Measurements from ENCODE around the gene KRT80. TPM values are rescaled to one million over a fixed set of nuclear protein-coding genes. Genes with fewer than 3 reads are reported as not detected.

Gene KRT80
- total RNA-seq, 1 donor from 2014 or later, result not detected

DNA sequence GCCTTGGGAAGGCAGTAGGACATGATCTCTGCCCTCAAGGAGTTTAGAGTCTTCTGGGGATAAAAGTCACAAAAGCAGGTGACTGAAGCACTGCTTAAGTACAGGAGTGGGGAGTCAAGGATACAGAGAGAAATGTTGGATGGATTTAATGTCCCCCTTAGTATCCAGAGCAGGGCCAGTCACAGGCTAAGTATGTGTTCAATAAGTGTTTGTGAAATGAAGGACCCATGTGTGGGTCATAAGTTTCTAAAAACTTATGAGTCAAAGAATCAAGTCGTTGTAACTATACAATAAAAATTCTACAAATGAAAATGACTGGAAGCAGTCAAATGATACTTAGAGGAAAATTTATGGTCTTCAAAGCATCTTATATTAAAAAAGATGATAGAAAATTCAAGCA is 25.1 kb downstream of the KRT80 start:
- TF ChIP-seq, protein P1, sequence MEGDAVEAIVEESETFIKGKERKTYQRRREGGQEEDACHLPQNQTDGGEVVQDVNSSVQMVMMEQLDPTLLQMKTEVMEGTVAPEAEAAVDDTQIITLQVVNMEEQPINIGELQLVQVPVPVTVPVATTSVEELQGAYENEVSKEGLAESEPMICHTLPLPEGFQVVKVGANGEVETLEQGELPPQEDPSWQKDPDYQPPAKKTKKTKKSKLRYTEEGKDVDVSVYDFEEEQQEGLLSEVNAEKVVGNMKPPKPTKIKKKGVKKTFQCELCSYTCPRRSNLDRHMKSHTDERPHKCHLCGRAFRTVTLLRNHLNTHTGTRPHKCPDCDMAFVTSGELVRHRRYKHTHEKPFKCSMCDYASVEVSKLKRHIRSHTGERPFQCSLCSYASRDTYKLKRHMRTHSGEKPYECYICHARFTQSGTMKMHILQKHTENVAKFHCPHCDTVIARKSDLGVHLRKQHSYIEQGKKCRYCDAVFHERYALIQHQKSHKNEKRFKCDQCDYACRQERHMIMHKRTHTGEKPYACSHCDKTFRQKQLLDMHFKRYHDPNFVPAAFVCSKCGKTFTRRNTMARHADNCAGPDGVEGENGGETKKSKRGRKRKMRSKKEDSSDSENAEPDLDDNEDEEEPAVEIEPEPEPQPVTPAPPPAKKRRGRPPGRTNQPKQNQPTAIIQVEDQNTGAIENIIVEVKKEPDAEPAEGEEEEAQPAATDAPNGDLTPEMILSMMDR (conservative IDR thresholded peaks at IDR 0.05), result no peak
- Mint-ChIP-seq H3K27ac (ENCODE audit: unreplicated experiment) (no peak overlapping the region), H3K4me1 (peaks cover 16% of the 10 kb centered on the region), H3K27me3 (ENCODE audit: low read depth) (no peaks in the 10 kb centered on the region), H3K36me3 (ENCODE audit: low read depth) (no peaks in the 10 kb centered on the region), H3K4me3 (no peak overlapping the region), H3K9me3 (no peaks in the 10 kb centered on the region)
- no peak for DNase-seq (ENCODE audit: low read depth, low spot score)

DNA sequence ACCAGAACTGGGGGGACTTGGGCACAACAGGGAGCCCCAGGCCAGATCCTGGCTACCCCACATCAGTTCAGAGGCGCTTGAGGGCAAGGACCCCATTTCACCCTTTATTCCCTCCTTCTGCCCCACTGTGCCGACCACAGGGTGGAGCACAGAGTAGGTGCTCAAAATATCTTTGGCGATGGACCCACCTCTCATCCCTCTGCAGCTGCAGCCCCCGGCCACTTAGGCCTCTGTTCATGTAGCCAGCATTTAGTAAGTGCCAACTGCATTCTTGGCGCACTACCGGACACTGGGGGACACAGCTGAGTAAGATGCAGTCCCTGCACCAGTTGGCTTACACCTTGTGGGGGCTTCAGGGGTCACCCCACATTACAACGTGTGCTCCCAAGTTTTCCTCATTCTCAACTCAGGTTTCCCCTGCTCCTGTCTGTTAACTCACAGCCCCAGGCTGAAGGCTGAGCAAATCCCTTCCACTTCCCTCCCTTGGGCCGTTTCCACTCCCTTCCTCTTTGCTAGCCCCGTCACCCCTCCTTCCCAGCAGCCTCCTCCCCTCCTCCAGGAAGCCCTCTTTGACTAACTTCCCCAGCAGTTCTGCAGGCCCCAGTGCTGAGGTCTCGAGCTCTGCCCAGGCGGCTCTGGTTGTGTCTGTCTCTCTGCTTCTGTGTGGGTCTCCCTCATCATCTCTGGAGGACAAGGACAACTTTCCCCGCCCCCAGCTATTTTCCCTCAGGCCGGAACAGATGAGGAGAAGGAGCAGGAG is 26.5 kb downstream of the KRT80 start:
- Mint-ChIP-seq H3K4me3 (no peak overlapping the region), H3K27ac (ENCODE audit: unreplicated experiment) (peak overlapping the region; percentile 69), H3K4me1 (peaks cover 16% of the 10 kb centered on the region), H3K36me3 (ENCODE audit: low read depth) (no peaks in the 10 kb centered on the region), H3K9me3 (no peaks in the 10 kb centered on the region), H3K27me3 (ENCODE audit: low read depth) (no peaks in the 10 kb centered on the region)
- TF ChIP-seq, protein P1 (conservative IDR thresholded peaks at IDR 0.05), result no peak
- DNase-seq (ENCODE audit: low read depth, low spot score), result no peak

DNA sequence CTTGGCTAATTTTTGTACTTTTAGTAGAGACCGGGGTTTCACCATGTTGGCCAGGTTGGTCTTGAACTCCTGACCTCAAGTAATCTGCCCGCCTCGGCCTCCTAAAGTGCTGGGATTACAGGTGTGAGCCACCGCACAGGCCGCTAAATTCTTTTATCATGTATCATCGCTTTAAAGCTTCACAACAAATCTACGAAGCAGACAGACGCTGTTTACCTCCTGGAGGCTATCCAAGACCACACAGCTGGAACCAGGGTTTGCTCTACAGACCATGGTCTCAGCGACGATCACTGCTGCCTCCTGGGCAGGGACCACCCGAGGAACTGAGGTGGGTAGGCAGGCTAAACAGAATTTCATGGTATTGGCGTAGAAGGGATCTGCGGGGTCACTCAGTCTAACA is 27.2 kb downstream of the KRT80 start:
- Mint-ChIP-seq H3K27ac (ENCODE audit: unreplicated experiment) (peak overlapping the region; percentile 54), H3K27me3 (ENCODE audit: low read depth) (no peaks in the 10 kb centered on the region), H3K9me3 (no peaks in the 10 kb centered on the region), H3K4me3 (no peak overlapping the region), H3K36me3 (ENCODE audit: low read depth) (no peaks in the 10 kb centered on the region), H3K4me1 (peaks cover 16% of the 10 kb centered on the region)
- TF ChIP-seq, protein P1 (conservative IDR thresholded peaks at IDR 0.05), result no peak
- DNase-seq (ENCODE audit: low read depth, low spot score), result no peak

DNA sequence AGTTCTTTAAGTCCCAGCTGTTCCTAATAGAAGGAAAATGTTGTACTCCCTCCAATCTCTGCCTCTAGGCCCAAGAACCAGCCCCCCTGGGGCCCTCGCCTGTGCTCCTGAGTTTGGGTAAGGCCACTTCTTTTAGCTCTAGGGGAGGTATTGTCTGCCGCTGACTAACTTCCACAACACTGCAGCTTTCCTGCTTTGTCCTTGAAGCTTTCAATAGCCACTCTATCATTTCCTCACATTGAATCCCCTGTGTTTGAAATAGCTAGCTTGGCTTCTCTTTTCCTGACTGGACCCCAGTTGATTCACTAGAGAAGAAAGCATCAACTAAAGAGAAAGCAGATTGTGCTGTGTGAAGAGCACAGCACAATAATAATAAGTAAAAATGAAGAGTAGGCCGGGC is 28.8 kb downstream of the KRT80 start:
- Mint-ChIP-seq H3K9me3 (no peaks in the 10 kb centered on the region), H3K4me1 (peaks cover 16% of the 10 kb centered on the region), H3K27ac (ENCODE audit: unreplicated experiment) (no peak overlapping the region), H3K36me3 (ENCODE audit: low read depth) (no peaks in the 10 kb centered on the region), H3K4me3 (no peak overlapping the region), H3K27me3 (ENCODE audit: low read depth) (no peaks in the 10 kb centered on the region)
- TF ChIP-seq, protein P1 (conservative IDR thresholded peaks at IDR 0.05), result no peak
- no peak for DNase-seq (ENCODE audit: low read depth, low spot score)

DNA sequence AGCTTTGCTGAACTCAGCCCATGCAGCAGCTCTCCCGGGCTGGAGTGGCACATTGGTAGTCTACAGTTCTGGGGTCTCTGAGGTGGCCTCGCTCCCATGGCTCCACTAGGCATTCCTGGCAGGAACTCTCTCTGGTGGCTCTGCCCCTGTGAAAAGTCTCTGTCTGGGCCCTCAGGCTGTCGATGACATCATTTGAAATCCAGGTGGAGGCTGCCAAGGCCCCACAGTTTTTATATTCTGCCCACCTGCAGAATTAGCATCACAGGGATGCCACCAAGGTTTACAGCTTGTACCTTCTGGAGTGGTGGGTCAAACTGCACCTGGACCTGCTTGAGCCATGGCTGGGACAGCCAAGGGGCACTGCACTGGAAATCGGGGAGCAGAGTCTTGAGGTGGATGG is 31.6 kb downstream of the KRT80 start:
- TF ChIP-seq, protein P1 (conservative IDR thresholded peaks at IDR 0.05), result no peak
- H3K4me3 Mint-ChIP-seq, result no peak overlapping the region

More for the DNA sequence above, 31.6 kb downstream of the KRT80 start:
- Mint-ChIP-seq H3K4me1 (peaks cover 16% of the 10 kb centered on the region), H3K36me3 (ENCODE audit: low read depth) (no peaks in the 10 kb centered on the region), H3K27ac (ENCODE audit: unreplicated experiment) (no peak overlapping the region), H3K27me3 (ENCODE audit: low read depth) (no peaks in the 10 kb centered on the region), H3K9me3 (no peaks in the 10 kb centered on the region)
- no peak for DNase-seq (ENCODE audit: low read depth, low spot score)

Measured in neural crest cell (in vitro differentiated cells).